Measurements from ENCODE around the gene EMC6.
A peak's percentile ranks its signal among the peaks of the same experiment; 100 is the strongest.
"Not testable (repeated sequence)": the region's sequence is repeated elsewhere in the genome, so short reads cannot be mapped to it uniquely, and the experiment has no call there.

The EMC6 gene

DNA sequence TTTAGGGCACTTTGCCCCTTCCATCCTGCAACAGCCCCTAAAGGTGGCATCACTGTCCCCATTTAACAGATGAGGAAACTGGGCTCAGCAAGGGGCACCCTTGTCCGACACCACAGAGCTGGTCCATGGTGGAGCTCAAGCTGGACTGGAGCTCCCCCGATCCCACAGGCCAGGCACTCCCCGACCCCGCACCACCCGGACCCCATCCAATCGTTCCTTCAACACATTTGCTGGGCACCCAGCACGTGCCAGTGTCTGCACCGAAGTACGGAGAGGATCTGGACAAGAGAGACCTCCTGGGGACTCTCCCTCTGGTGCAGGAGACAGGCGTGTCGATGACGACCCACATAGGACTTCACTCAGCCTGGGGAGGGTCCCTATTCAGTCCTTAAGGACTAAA lies 13.4 kb downstream of the EMC6 start:
- DNase-seq, result no peak

- DNase-seq, result peak; percentile 81
Observed at GRCh38 chr17:3683054-3683511, 14.5 kb downstream of the EMC6 start.

DNA sequence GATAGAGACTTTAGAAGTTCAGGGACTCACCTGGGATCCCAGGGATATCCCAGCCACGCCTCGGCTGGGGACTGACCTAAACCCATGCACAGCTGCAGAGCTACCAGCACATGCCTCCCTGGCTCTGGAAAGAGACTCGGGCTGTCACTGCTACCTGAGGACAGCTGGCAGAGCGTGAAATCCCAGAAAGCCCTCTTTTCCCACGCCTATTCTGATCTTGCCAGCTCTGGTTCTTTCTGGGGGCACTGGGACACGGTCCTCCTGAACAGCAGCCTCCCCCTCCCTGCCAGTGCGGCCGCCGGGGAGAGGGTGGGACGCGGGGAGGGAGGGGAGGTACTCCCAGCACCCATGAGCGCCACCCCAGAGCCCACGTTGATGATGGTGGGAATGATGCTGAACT lies 16.6 kb downstream of the EMC6 start:
- no peak for DNase-seq

- DNase-seq, result no peak
Observed at GRCh38 chr17:3688027-3688553, 19.5 kb downstream of the EMC6 start.

- no peak for DNase-seq
Observed at GRCh38 chr17:3688852-3689261, 20.2 kb downstream of the EMC6 start.

GRCh38 chr17:3689262-3690093 lies 20.9 kb downstream of the EMC6 start:
- no peak for DNase-seq

DNA sequence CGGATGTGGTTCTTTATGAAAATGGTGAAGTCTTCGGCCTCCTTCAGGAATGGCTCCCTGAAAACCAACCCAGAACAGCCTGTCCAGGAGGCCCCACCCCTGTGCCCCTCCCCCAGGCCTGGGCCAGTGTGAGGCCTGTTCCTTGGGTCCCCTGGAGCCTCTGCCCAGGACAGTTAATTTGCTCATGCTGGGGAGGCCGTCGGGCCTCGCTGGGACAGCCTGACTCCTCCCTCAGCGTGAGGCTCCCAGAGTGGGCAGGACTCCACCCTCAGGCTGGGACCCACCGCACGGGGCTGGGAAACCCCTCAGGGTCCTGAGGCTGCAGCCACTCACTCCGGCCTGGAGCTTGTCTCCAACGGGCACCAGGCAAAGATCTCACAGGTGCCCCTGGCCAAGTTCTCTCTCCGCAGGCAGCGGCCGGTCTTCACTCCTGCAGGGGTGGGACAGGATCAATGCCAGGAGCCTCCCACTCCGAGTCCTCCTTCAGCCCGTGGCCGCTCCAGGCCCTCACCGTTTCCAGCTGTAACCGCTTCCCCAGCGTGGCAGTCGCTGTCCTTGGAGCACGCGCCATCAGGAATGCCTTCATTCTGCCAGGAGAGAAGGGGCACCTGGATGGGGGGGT lies 21.6 kb downstream of the EMC6 start:
- no peak for DNase-seq

DNA sequence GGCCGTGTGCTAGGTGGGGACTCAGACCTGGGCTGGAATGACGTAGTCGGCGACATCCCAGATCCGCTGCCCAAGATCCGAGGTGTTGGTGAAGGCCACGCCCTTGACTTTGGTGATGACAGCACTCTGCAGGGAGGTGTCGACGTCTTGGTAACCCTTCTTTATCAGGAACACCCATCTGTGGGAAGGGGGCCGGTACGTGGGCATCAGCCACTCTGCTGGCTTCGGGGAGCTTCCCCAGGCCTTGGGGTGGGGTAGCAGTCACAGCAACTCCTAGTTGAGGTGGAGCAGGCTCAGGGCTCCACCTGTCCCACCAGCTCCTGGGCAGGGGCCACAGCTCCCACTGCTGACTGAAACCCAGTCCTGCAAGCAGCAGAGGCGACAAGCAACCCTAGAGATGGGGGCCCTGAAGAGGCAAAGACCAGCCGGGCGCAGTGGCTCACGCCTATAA lies 23.0 kb downstream of the EMC6 start:
- DNase-seq, result no peak

- no peak for DNase-seq
Observed at GRCh38 chr17:3692346-3692745, 23.7 kb downstream of the EMC6 start.

GRCh38 chr17:3693141-3693540 lies 24.5 kb downstream of the EMC6 start:
- DNase-seq, result no peak

GRCh38 chr17:3693829-3694231 lies 25.2 kb downstream of the EMC6 start:
- peak; percentile 76 for DNase-seq

GRCh38 chr17:3695129-3695722 lies 26.6 kb downstream of the EMC6 start:
- DNase-seq, result no peak

GRCh38 chr17:3695723-3696411 lies 27.3 kb downstream of the EMC6 start, which contains the start of gene P2RX5:
TSS of gene P2RX5 (minus strand) at chr17:3696155. CDS start at chr17:3696005, 150 bp downstream.
- peak; percentile 77 for DNase-seq

- no peak for DNase-seq
Observed at GRCh38 chr17:3697103-3697476, 28.5 kb downstream of the EMC6 start.

GRCh38 chr17:3698139-3698538 lies 29.5 kb downstream of the EMC6 start:
- no peak for DNase-seq

DNA sequence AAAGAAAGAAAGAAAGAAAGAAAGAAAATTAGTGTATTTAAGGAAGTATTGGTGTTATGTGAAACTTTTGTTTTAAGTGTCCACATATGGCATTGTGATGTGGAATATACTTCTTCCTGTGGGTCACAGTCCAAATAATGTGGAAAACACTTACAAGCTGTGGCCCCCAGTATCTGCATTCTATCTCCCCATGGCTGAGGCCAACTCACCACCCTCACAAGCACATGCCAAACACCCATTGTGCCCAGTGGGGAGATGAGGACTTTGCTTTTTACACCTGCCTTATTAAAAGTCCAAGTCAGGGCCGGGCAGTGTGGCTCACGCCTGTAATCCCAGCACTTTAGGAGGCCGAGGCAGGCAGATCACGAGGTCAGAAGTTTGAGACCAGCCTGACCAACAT lies 31.3 kb downstream of the EMC6 start:
- no peak for DNase-seq

DNA sequence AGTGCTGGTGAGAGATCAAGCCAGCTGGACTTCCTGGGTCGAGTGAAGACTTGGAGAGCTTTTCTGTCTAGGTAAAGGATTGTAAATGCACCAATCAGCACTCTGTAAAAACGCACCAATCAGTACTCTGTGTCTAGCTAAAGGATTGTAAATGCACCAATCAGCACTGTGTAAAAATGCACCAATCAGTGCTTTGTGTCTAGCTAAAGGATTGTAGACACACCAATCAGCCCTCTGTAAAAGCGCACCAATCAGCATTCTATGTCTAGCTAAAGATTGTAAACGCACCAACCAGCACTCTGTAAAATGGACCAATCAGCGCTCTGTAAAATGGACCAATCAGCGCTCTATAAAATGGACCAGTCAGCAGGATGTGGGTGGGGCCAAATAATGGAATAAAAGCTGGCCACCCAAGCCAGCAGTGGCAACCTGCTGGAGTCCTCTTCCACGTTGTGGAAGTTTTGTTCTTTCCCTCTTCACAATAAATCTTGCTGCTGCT lies 33.5 kb downstream of the EMC6 start:
- DNase-seq, result not testable (repeated sequence)

DNA sequence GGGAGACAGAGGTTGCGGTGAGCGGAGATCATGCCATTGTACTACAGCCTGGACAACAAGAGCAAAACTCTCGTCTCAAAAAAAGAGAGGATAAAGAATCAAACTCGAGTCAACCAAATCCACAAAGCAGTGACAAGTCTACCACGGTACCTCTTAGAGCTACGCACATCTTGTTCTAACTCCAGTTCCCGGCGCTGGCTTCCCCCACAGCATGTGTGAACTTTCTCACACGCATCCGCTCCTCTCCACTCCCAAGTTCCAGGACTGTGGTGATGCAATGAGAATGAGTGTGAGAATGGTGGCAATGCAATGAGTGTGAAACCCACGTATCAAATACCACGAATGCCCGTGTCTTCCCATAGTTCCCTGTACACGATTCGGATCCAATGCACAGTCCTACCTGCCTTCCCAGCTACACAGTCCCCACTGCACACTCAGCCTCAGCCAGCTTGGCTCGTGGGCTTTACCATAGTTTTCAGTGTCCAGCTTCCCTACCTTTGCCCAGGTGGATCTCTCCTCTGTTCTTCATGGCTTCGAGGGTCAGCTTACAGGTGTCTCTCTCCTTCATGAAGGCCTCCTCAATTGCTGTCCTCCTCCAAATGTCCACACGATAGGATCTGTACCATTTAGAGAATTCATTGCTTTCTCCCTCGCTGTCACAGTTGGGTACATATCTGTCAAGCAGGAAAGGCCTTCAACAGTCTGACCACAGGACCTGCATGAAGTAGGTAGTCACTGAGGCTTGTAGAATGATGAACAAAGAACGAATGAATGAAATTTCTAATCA lies 36.5 kb downstream of the EMC6 start:
- no peak for DNase-seq

GRCh38 chr17:3705718-3705984 lies 37.0 kb downstream of the EMC6 start:
- not testable (repeated sequence) for DNase-seq

- no peak for DNase-seq
Observed at GRCh38 chr17:3708366-3708765, 39.8 kb downstream of the EMC6 start.

DNA sequence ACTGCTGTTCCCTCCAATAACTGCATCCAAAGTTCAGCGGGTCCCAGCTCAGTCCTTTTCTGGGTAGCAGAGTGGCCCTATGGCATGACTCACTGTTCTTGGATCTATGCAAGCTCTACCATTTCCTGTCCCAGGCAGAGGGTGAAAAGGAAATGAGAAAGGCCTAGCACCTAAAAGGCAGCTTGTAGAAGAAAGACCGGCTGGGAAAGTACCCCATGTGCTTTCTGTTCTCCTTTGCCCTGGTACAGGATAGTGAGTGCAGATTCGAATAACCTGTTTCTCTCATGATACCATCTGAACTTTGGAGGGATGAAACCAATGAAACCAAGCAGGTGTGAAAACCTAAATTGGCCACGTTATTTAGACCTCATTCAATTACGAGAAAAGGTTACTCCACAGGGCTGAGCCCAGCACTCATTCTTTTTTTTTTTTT lies 42.4 kb downstream of the EMC6 start:
- DNase-seq, result peak; percentile 68

- no peak for DNase-seq
Observed at GRCh38 chr17:3712811-3713463, 44.3 kb downstream of the EMC6 start.

Measured in activated CD8-positive, alpha-beta memory T cell treated with anti-CD3 and anti-CD28 coated beads, Interleukin-2, amount 50 U/mL, for 48 hours (primary cell).